AG04450 (cell line): ENCODE results near the gene CCDC192. TPM values are rescaled to one million over a fixed set of nuclear protein-coding genes. Genes with fewer than 3 reads are reported as not detected.

ENCODE experiments used
- CTCF ChIA-PET: fragments of 300-600, 350-600 bp; formaldehyde crosslinking; extraction: SDS; loops from one replicate; lab custom pipeline; 2022; ENCODE audit warnings: antibody characterized with exemption, inconsistent platforms; lab: Charles Lee
- POLR2A ChIA-PET: fragments of 350-600 bp; formaldehyde crosslinking; extraction: SDS; loops from one replicate; lab custom pipeline; 2021; ENCODE audit warnings: antibody characterized with exemption, inconsistent platforms; lab: Yijun Ruan, JAX
- DNase-seq: peaks from one replicate; pipeline ENCODE4 v3.0.0-alpha.2; 2011; ENCODE audit warnings: low read depth, low spot score
- H3K27ac ChIP-seq: one replicate; pipeline ENCODE4 v1.5.1; 2012; ENCODE audit warnings: low read depth, low read length, control low read depth
- H3K27me3 ChIP-seq: one replicate; pipeline ENCODE4 v1.6.0; 2012; ENCODE audit warnings: low read length; ENCODE audit not compliant: control insufficient read depth, insufficient read depth
- H3K4me3 ChIP-seq: 2 replicates; pipeline ENCODE4 v1.5.1; 2011; ENCODE audit warnings: mild to moderate bottlenecking, low read depth, low read length, control low read depth
- H3K9me3 ChIP-seq: 2 replicates; pipeline ENCODE4 v1.5.1; 2012; ENCODE audit warnings: low read length; ENCODE audit not compliant: control insufficient read depth, insufficient read depth
- polyA plus RNA-seq: library from polyadenylated mRNA; depleted of rRNA; stranded (reverse); fragments of >200 nt; gene quantifications from 2 replicates; pipeline ENCODE4 v1.2.3, GENCODE V29; 2011
- TF ChIP-seq, protein P1 (sequence below): IDR thresholded peaks from 2 replicates; pipeline ENCODE4 v1.5.1; 2011; ENCODE audit warnings: low read depth, low read length, control low read depth, inconsistent platforms

The CCDC192 gene
- polyA plus RNA-seq, 1 experiment, result not detected

- Histone ChIP-seq H3K4me3 (no peak overlapping the region), H3K9me3 (no peaks in the 10 kb centered on the region), H3K27ac (no peak overlapping the region), H3K27me3 (no peaks in the 10 kb centered on the region)
- ChIA-PET POLR2A (no interaction called here), CTCF (interaction anchor here (0.7 to 1.4 kb wide), 2 partner anchors 16 to 184 kb away, joined by 3 to 6 read pairs; no protein-coding TSS in a partner anchor)
- TF ChIP-seq, protein P1, sequence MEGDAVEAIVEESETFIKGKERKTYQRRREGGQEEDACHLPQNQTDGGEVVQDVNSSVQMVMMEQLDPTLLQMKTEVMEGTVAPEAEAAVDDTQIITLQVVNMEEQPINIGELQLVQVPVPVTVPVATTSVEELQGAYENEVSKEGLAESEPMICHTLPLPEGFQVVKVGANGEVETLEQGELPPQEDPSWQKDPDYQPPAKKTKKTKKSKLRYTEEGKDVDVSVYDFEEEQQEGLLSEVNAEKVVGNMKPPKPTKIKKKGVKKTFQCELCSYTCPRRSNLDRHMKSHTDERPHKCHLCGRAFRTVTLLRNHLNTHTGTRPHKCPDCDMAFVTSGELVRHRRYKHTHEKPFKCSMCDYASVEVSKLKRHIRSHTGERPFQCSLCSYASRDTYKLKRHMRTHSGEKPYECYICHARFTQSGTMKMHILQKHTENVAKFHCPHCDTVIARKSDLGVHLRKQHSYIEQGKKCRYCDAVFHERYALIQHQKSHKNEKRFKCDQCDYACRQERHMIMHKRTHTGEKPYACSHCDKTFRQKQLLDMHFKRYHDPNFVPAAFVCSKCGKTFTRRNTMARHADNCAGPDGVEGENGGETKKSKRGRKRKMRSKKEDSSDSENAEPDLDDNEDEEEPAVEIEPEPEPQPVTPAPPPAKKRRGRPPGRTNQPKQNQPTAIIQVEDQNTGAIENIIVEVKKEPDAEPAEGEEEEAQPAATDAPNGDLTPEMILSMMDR, result no peak
- DNase-seq, result no peak
These were observed 239.3 kb downstream of the CCDC192 start for GRCh38 chr5:127942246-127943060.

DNA sequence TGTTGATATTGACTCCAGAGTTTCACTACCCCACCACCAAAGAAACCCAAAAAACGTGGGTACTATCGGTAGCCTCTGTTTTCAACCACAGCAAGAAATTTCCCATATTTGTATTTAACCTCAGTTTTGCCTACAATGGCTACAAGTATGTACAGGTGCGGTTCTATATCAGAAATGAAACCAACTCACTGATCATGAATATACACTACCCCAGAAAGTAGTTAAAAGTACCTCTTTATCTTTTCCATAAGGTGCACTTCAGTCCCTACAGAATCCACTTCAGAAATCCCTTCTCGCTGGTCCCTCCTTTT is 239.8 kb downstream of the CCDC192 start:
- TF ChIP-seq, protein P1, result no peak
- ChIA-PET CTCF (no interaction called here), POLR2A (no interaction called here)
- no peak overlapping the region for H3K4me3 ChIP-seq
- no peaks in the 10 kb centered on the region for H3K27me3 ChIP-seq
- no peaks in the 10 kb centered on the region for H3K9me3 ChIP-seq
- no peak for DNase-seq
- no peak overlapping the region for H3K27ac ChIP-seq

DNA sequence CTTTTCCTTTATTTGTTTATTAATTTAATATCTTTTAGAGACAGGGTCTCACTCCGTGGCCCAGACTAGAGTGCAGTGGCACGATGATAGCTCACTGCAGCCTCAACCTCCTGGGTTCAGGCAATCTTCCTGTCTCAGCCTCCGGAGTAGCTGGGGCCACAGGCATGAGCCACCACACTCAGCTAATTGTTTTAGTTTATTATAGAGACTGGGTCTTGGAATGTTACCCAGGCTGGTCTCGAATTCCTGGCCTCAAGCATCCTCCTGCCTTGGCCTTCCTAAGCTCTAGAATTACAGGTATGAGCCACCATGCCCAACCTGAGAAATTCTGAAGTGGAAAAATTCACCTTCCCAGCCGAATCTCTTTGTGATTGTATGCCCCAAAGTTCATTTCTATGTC is 240.9 kb downstream of the CCDC192 start:
- TF ChIP-seq, protein P1, result no peak
- Histone ChIP-seq H3K9me3 (no peaks in the 10 kb centered on the region), H3K4me3 (no peak overlapping the region), H3K27ac (no peak overlapping the region), H3K27me3 (no peaks in the 10 kb centered on the region)
- POLR2A ChIA-PET, result no interaction called here
- no peak for DNase-seq
- CTCF ChIA-PET, result no interaction called here

- CTCF ChIA-PET, result interaction anchor here (0.9 to 1.4 kb wide), 2 partner anchors 10 to 49 kb away, joined by 3 to 6 read pairs; no protein-coding TSS in a partner anchor
- H3K4me3 ChIP-seq, result no peak overlapping the region
- H3K27me3 ChIP-seq, result no peaks in the 10 kb centered on the region
- POLR2A ChIA-PET, result no interaction called here
- H3K27ac ChIP-seq, result no peak overlapping the region
- H3K9me3 ChIP-seq, result no peaks in the 10 kb centered on the region
- DNase-seq, result no peak
- TF ChIP-seq, protein P1, result no peak
These were observed 244.8 kb downstream of the CCDC192 start for GRCh38 chr5:127947941-127948340.

- ChIA-PET CTCF (interaction anchor here (1.1 kb wide), 1 partner anchor 10 kb away, joined by 3 read pairs; no protein-coding TSS in a partner anchor), POLR2A (no interaction called here)
- Histone ChIP-seq H3K27ac (no peak overlapping the region), H3K9me3 (no peaks in the 10 kb centered on the region), H3K4me3 (no peak overlapping the region), H3K27me3 (no peaks in the 10 kb centered on the region)
- no peak for DNase-seq
- TF ChIP-seq, protein P1, result no peak
These were observed 247.7 kb downstream of the CCDC192 start for GRCh38 chr5:127950707-127951391.
